Mesenchymal stem cell (in vitro differentiated cells and primary cell): ENCODE results near the gene PPP1R9B.

ENCODE experiments used
- DNase-seq: peaks from one replicate; pipeline ENCODE4 v3.0.0-alpha.2; 2013
- H2AFZ ChIP-seq: one replicate; pipeline ENCODE4 v1.6.1; 2013; ENCODE audit warnings: low read depth, mild to moderate bottlenecking, control low read depth, inconsistent platforms, low read length, moderate library complexity
- H2AK5ac ChIP-seq: 2 replicates; pipeline ENCODE4 v1.6.1; 2013; ENCODE audit warnings: low read length, moderate library complexity, mild to moderate bottlenecking, inconsistent platforms; ENCODE audit not compliant: severe bottlenecking
- H2BK120ac ChIP-seq: one replicate; pipeline ENCODE4 v1.6.1; 2013; ENCODE audit warnings: low read depth, mild to moderate bottlenecking, inconsistent platforms, low read length, moderate library complexity
- H2BK12ac ChIP-seq, 2 experiments: one replicate each; pipeline ENCODE4 v1.6.1; 2013; ENCODE audit warnings: inconsistent platforms in 2 of 2, low read length in 2 of 2, mild to moderate bottlenecking in 2 of 2, moderate library complexity in 2 of 2, control low read depth in 1 of 2
- H2BK15ac ChIP-seq: one replicate; pipeline ENCODE4 v1.6.1; 2013; ENCODE audit warnings: mild to moderate bottlenecking, low read depth, inconsistent platforms; ENCODE audit not compliant: poor library complexity, severe bottlenecking
- H2BK5ac ChIP-seq: 2 replicates; pipeline ENCODE4 v1.6.1; 2013; ENCODE audit warnings: low read depth, mild to moderate bottlenecking, low read length, control low read depth, inconsistent platforms; ENCODE audit not compliant: poor library complexity, severe bottlenecking
- H3K14ac ChIP-seq, 2 experiments: one replicate each; pipeline ENCODE4 v1.6.1; 2013; ENCODE audit warnings: inconsistent platforms in 2 of 2, low read length in 2 of 2, control low read depth in 1 of 2, mild to moderate bottlenecking in 1 of 2, moderate library complexity in 1 of 2
- H3K18ac ChIP-seq, 2 experiments: one replicate each; pipeline ENCODE4 v1.6.1; 2013; ENCODE audit warnings: inconsistent platforms in 2 of 2, low read length in 2 of 2, control low read depth in 1 of 2, low read depth in 1 of 2, mild to moderate bottlenecking in 1 of 2
- H3K23ac ChIP-seq, 2 experiments: one replicate each; pipeline ENCODE4 v1.6.1; 2013; ENCODE audit warnings: inconsistent platforms in 2 of 2, low read length in 2 of 2, mild to moderate bottlenecking in 2 of 2, moderate library complexity in 2 of 2, control low read depth in 1 of 2
- H3K27ac ChIP-seq: 2 replicates; pipeline ENCODE4 v1.5.1; 2013; ENCODE audit warnings: mild to moderate bottlenecking, moderate library complexity, low read length, control low read depth, inconsistent platforms; ENCODE audit not compliant: poor library complexity, severe bottlenecking
- H3K27me3 ChIP-seq, 2 experiments: 2 replicates each; pipeline versions ENCODE4 v1.6.1 to v1.7.0; 2013; ENCODE audit warnings: low read length in 2 of 2, mild to moderate bottlenecking in 2 of 2, moderate library complexity in 2 of 2, control low read depth in 1 of 2, inconsistent platforms in 1 of 2; ENCODE audit not compliant: control insufficient read depth in 1 of 2, insufficient read depth in 1 of 2
- H3K36me3 ChIP-seq, 2 experiments: 2 replicates each; pipeline versions ENCODE4 v1.6.1 to v1.7.0; 2013; ENCODE audit warnings: low read length in 2 of 2, control low read depth in 1 of 2, inconsistent platforms in 1 of 2, low read depth in 1 of 2, mild to moderate bottlenecking in 1 of 2; ENCODE audit not compliant: insufficient read depth in 2 of 2, control insufficient read depth in 1 of 2
- H3K4ac ChIP-seq, 2 experiments: one replicate each; pipeline ENCODE4 v1.6.1; 2013; ENCODE audit warnings: inconsistent platforms in 2 of 2, low read length in 2 of 2, mild to moderate bottlenecking in 2 of 2, moderate library complexity in 2 of 2, control low read depth in 1 of 2, low read depth in 1 of 2
- H3K4me1 ChIP-seq: 2 replicates; pipeline ENCODE4 v1.6.1; 2013; ENCODE audit warnings: low read depth, low read length, control low read depth; ENCODE audit not compliant: control insufficient read depth, insufficient read depth
- H3K4me2 ChIP-seq: 2 replicates; pipeline ENCODE4 v1.6.1; 2013; ENCODE audit warnings: low read length, mild to moderate bottlenecking, inconsistent platforms; ENCODE audit not compliant: poor library complexity, severe bottlenecking
- H3K4me3 ChIP-seq, 2 experiments: 2 replicates each; pipeline versions ENCODE4 v1.5.1 to v1.7.0; 2013; ENCODE audit warnings: low read length in 2 of 2, mild to moderate bottlenecking in 2 of 2, control low read depth in 1 of 2, low read depth in 1 of 2; ENCODE audit not compliant: insufficient read depth in 1 of 2
- H3K79me1 ChIP-seq: replicated peaks from 2 replicates; pipeline ENCODE4 v1.6.1; 2013; ENCODE audit warnings: mild to moderate bottlenecking, control low read depth, low read length, inconsistent platforms; ENCODE audit not compliant: poor library complexity, severe bottlenecking
- H3K9ac ChIP-seq: 2 replicates; pipeline ENCODE4 v1.7.0; 2013; ENCODE audit warnings: mild to moderate bottlenecking, low read length, moderate library complexity
- H3K9me3 ChIP-seq: 2 replicates; pipeline ENCODE4 v1.7.0; 2013; ENCODE audit warnings: mild to moderate bottlenecking, low read length; ENCODE audit not compliant: control insufficient read depth
- H4K8ac ChIP-seq: one replicate; pipeline ENCODE4 v1.6.1; 2013; ENCODE audit warnings: inconsistent platforms, mild to moderate bottlenecking, low read length, moderate library complexity
- H4K91ac ChIP-seq: one replicate; pipeline ENCODE4 v1.6.1; 2013; ENCODE audit warnings: mild to moderate bottlenecking, low read length, inconsistent platforms
- WGBS: methylation state at CpG from one replicate; pipeline ENCODE4 v1.1.7; 2013; ENCODE audit warnings: mixed read lengths; 5-methylcytosine and 5-hydroxymethylcytosine counted together

Gene PPP1R9B

DNA sequence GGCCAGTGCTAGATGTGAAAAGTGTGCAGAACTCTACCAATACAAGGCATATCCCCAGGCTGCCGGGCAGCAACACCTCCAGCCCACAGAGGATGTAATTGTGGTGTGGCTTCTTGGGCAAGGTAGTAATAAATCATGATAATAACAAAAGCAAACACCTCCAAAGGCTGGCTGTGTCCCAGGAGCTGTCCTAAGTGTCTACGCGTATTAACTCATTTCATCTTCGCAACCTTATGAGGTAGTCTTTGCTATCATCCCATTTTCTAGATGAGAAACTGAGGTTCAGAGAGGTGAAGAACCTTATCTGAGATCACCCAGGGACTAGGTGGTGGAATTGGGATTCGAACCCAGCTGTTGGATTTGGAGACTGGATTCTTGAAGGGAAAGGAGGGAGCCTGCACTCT lies 50.0 kb downstream of the PPP1R9B start:
- peak overlapping the region; percentile 61 for H3K9ac ChIP-seq
- no peak overlapping the region for H3K23ac ChIP-seq
- H4K91ac ChIP-seq: no peak overlapping the region
- peak overlapping the region in 1 of 2 experiments; percentile 34 for H3K18ac ChIP-seq
- H3K36me3 ChIP-seq: peaks cover 36 to 43% of the 10 kb centered on the region in 2 experiments
- H3K79me1 ChIP-seq: peaks cover 36% of the 10 kb centered on the region
- H3K9me3 ChIP-seq: no peaks in the 10 kb centered on the region
- H4K8ac ChIP-seq: no peak overlapping the region
- H3K27ac ChIP-seq: peak overlapping the region; percentile 66
- no peaks in the 10 kb centered on the region for H3K27me3 ChIP-seq
- no peak overlapping the region for H2AK5ac ChIP-seq
- no peak overlapping the region for H3K4ac ChIP-seq
- no peak overlapping the region for H2BK15ac ChIP-seq
- 82% methylated on average over 4 of the region's 5 CpGs for WGBS
- H2AFZ ChIP-seq: no peak overlapping the region
- H3K4me2 ChIP-seq: peak overlapping the region; percentile 51
- no peak overlapping the region for H3K4me3 ChIP-seq
- no peak overlapping the region for H2BK5ac ChIP-seq
- DNase-seq: no peak
- H3K4me1 ChIP-seq: peaks cover 52% of the 10 kb centered on the region
- no peak overlapping the region for H2BK120ac ChIP-seq
- H3K14ac ChIP-seq: no peak overlapping the region
- no peak overlapping the region for H2BK12ac ChIP-seq

DNA sequence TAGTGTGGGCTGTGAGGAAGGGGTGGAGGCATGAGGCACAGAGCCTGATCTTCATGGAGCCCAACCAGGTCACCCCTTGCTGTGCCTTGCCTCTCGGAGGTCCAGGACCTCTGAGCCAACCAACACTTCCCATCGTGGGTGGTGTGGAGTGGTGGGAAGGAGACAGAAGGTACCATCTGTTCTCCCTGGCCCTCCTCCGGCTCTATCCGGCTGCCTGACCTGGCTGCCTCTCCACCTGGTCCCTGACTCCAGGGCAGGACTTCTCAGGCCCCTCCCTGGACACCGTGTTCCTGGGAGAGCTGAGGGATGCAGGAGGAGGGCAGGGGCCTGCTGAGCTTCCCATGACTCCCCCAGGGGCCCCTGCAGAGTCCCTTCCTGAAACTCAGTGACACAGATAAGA lies 51.5 kb downstream of the PPP1R9B start:
- Histone ChIP-seq H2BK15ac (no peak overlapping the region), H3K27ac (no peak overlapping the region), H3K36me3 (peaks cover 29 to 33% of the 10 kb centered on the region in 2 experiments), H2BK5ac (no peak overlapping the region), H3K18ac (peak overlapping the region in 1 of 2 experiments; percentile 6), H3K9ac (no peak overlapping the region), H4K8ac (no peak overlapping the region), H3K9me3 (no peaks in the 10 kb centered on the region), H3K4me2 (no peak overlapping the region), H3K4ac (no peak overlapping the region), H3K23ac (no peak overlapping the region), H2AFZ (no peak overlapping the region), H4K91ac (no peak overlapping the region), H3K4me1 (peaks cover 52% of the 10 kb centered on the region), H3K4me3 (no peak overlapping the region), H2AK5ac (no peak overlapping the region), H3K27me3 (no peaks in the 10 kb centered on the region), H3K14ac (no peak overlapping the region), H2BK120ac (no peak overlapping the region), H3K79me1 (peaks cover 28% of the 10 kb centered on the region), H2BK12ac (no peak overlapping the region)
- DNase-seq: no peak
- 67% methylated on average over 5 of the region's 5 CpGs for WGBS

- H2BK120ac ChIP-seq: no peak overlapping the region
- H3K9me3 ChIP-seq: no peaks in the 10 kb centered on the region
- no peak overlapping the region for H2BK5ac ChIP-seq
- H2BK15ac ChIP-seq: no peak overlapping the region
- H3K14ac ChIP-seq: no peak overlapping the region
- no peaks in the 10 kb centered on the region for H3K27me3 ChIP-seq
- no peak overlapping the region for H2AFZ ChIP-seq
- WGBS: 88% methylated on average over 4 of the region's 4 CpGs
- no peak overlapping the region for H2BK12ac ChIP-seq
- no peak overlapping the region for H3K27ac ChIP-seq
- no peak overlapping the region for H3K18ac ChIP-seq
- no peak overlapping the region for H3K4me3 ChIP-seq
- DNase-seq: no peak
- peaks cover 52% of the 10 kb centered on the region for H3K4me1 ChIP-seq
- peaks cover 24 to 33% of the 10 kb centered on the region in 2 experiments for H3K36me3 ChIP-seq
- H4K8ac ChIP-seq: no peak overlapping the region
- no peak overlapping the region for H2AK5ac ChIP-seq
- H4K91ac ChIP-seq: no peak overlapping the region
- H3K4me2 ChIP-seq: no peak overlapping the region
- H3K79me1 ChIP-seq: peaks cover 24% of the 10 kb centered on the region
- H3K4ac ChIP-seq: no peak overlapping the region
- no peak overlapping the region for H3K23ac ChIP-seq
- H3K9ac ChIP-seq: no peak overlapping the region
These were observed 51.9 kb downstream of the PPP1R9B start for GRCh38 chr17:50098583-50098982.

DNA sequence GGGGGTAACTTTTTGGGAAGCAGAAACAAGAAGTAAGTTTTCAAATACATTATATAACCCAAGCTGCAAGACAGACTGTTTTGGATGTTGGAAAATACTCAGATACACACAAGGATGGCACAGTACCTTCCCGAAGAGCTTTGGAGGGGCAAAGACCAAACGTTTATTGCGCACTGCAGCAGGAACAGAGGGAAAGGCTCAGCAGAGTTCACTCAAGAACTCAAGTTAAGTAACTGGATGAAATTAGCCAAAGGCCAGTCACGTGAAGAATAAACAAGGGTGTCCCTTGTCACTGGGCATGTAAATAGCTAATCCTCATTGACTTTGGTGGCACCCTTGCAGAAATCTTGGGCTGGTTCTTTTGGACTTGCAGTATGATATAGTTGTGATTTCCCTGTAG lies 52.6 kb downstream of the PPP1R9B start:
- no peak overlapping the region for H4K8ac ChIP-seq
- peaks cover 19% of the 10 kb centered on the region for H3K79me1 ChIP-seq
- H3K4me1 ChIP-seq: peaks cover 51% of the 10 kb centered on the region
- no peak overlapping the region for H3K4ac ChIP-seq
- no peak overlapping the region for H3K14ac ChIP-seq
- no peak overlapping the region for H2AK5ac ChIP-seq
- 90% methylated on average over 4 of the region's 4 CpGs for WGBS
- no peak for DNase-seq
- H4K91ac ChIP-seq: no peak overlapping the region
- no peaks in the 10 kb centered on the region for H3K27me3 ChIP-seq
- no peak overlapping the region for H3K18ac ChIP-seq
- H3K9ac ChIP-seq: no peak overlapping the region
- H2BK5ac ChIP-seq: no peak overlapping the region
- no peak overlapping the region for H3K27ac ChIP-seq
- H3K9me3 ChIP-seq: no peaks in the 10 kb centered on the region
- no peak overlapping the region for H3K23ac ChIP-seq
- H3K4me3 ChIP-seq: no peak overlapping the region
- H2BK120ac ChIP-seq: no peak overlapping the region
- H3K4me2 ChIP-seq: no peak overlapping the region
- peaks cover 21 to 33% of the 10 kb centered on the region in 2 experiments for H3K36me3 ChIP-seq
- no peak overlapping the region for H2AFZ ChIP-seq
- H2BK12ac ChIP-seq: no peak overlapping the region
- H2BK15ac ChIP-seq: no peak overlapping the region
